NT2/D1 (cell line): ENCODE results near the gene ZNF784.
"Not testable (repeated sequence)": the region's sequence is repeated elsewhere in the genome, so short reads cannot be mapped to it uniquely, and the experiment has no call there.

Experiments used
- DNase-seq: peaks from one replicate; pipeline ENCODE4 v3.0.0-alpha.2; 2011; ENCODE audit warnings: low read depth, low spot score
- H3K27me3 ChIP-seq: 2 replicates; pipeline ENCODE4 v1.6.0; 2011; ENCODE audit warnings: mild to moderate bottlenecking; ENCODE audit not compliant: insufficient read length, insufficient read depth
- H3K36me3 ChIP-seq: 2 replicates; pipeline ENCODE4 v1.6.1; 2011; ENCODE audit warnings: mild to moderate bottlenecking, low read length, mixed read lengths; ENCODE audit not compliant: insufficient read depth, insufficient read length
- H3K4me1 ChIP-seq: 2 replicates; pipeline ENCODE4 v1.5.1; 2011; ENCODE audit not compliant: insufficient read depth, insufficient read length
- H3K4me3 ChIP-seq: 2 replicates; pipeline ENCODE4 v1.5.1; 2011; ENCODE audit warnings: low read depth; ENCODE audit not compliant: insufficient read length
- H3K9ac ChIP-seq: 2 replicates; pipeline ENCODE4 v1.6.0; 2011; ENCODE audit warnings: low read depth; ENCODE audit not compliant: insufficient read length
- H3K9me3 ChIP-seq: 2 replicates; pipeline ENCODE4 v1.5.1; 2011; ENCODE audit warnings: mild to moderate bottlenecking, low read length; ENCODE audit not compliant: insufficient read depth
- SUZ12 ChIP-seq: IDR thresholded peaks from 2 replicates; pipeline ENCODE4 v1.6.1; 2011; ENCODE audit not compliant: insufficient read length, insufficient read depth; ENCODE audit errors: extremely low read depth
- YY1 ChIP-seq: IDR thresholded peaks from 2 replicates; pipeline ENCODE4 v1.6.1; 2011; ENCODE audit not compliant: insufficient read length, insufficient read depth
- ZNF274 ChIP-seq: IDR thresholded peaks from 2 replicates; pipeline ENCODE4 v1.6.1; 2011; ENCODE audit warnings: mild to moderate bottlenecking, low read depth, low read length

Gene ZNF784

GRCh38 chr19:55576746-55577145 is 47.6 kb downstream of the ZNF784 start:
- no peaks in the 10 kb centered on the region for H3K9me3 ChIP-seq
- no peaks in the 10 kb centered on the region for H3K4me1 ChIP-seq
- no peak overlapping the region for H3K9ac ChIP-seq
- no peak for DNase-seq
- no peak for TF ChIP-seq ZNF274
- no peak for TF ChIP-seq SUZ12
- no peak for TF ChIP-seq YY1
- H3K36me3 ChIP-seq: peaks cover 24% of the 10 kb centered on the region
- no peak overlapping the region for H3K4me3 ChIP-seq
- H3K27me3 ChIP-seq: no peaks in the 10 kb centered on the region

GRCh38 chr19:55573929-55574328 is 50.4 kb downstream of the ZNF784 start:
- H3K27me3 ChIP-seq: not testable (repeated sequence)

More at GRCh38 chr19:55573929-55574328, 50.4 kb downstream of the ZNF784 start:
- not testable (repeated sequence) for H3K9me3 ChIP-seq, H3K9ac ChIP-seq, DNase-seq, H3K4me1 ChIP-seq, H3K4me3 ChIP-seq
- H3K36me3 ChIP-seq: peaks cover 19% of the 10 kb centered on the region
